K562 (cell line): ENCODE measurements around the gene DUSP16. TPM values are rescaled to one million over a fixed set of nuclear protein-coding genes. Genes with fewer than 3 reads are reported as not detected.

Experiments
- ATAC-seq: fragments of 200-7000 bp; cut with Tn5 transposase; 3 replicates; pipeline ENCODE4 v1.9.1; 2020; ENCODE audit warnings: moderate library complexity
- BruUV-seq: library from RNA; stranded (reverse); fragments of 400-500 nt; replicated peaks from 2 replicates; lab custom pipeline; 2021; lab: Mats Ljungman, UMichigan
- CTCF ChIA-PET: fragments of 300-600 bp; formaldehyde crosslinking; extraction: SDS; loops from one replicate; lab custom pipeline; 2021; ENCODE audit warnings: low intra/inter-chr PET ratio; lab: Yijun Ruan, JAX
- POLR2A ChIA-PET: fragments of 300-600, 350-650 bp; sonication (Branson Sonifier 250); formaldehyde crosslinking; extraction: SDS; loops from one replicate; lab custom pipeline; 2021; ENCODE audit warnings: antibody characterized with exemption, inconsistent platforms; lab: Yijun Ruan, JAX
- DNase-seq, 4 experiments: peaks; one replicate each; pipeline versions ENCODE4 v3.0.0 to v3.0.0-alpha.2; 2011 to 2018; ENCODE audit warnings: low spot score in 3 of 4, mixed read lengths in 3 of 4; ENCODE audit errors: extremely low read depth in 1 of 4
- FAIRE-seq: peaks from 2 replicates; lab custom pipeline; 2011; peaks lifted over from hg19 to GRCh38; lab: Jason Lieb, UNC
- H2AFZ ChIP-seq: 2 replicates; pipeline ENCODE4 v1.6.0; 2011; ENCODE audit warnings: low read depth, low read length, control low read depth, inconsistent platforms
- H3K27ac ChIP-seq: fragments of 200-600 bp; 3 replicates; pipeline ENCODE4 v1.8.0; 2011; ENCODE audit warnings: low read depth, mild to moderate bottlenecking, control low read depth, inconsistent platforms, low read length, moderate library complexity, mixed read lengths; ENCODE audit errors: extremely low read depth
- H3K27me3 ChIP-seq, 2 experiments: fragments of 300-600 bp in 1 of 2; 2 replicates in 1 of 2; 3 replicates in 1 of 2; pipeline versions ENCODE4 v1.6.0 to v1.8.0; 2011; ENCODE audit warnings: inconsistent platforms in 2 of 2, low read length in 2 of 2, mild to moderate bottlenecking in 1 of 2, mixed read lengths in 1 of 2, moderate library complexity in 1 of 2; ENCODE audit not compliant: control insufficient read depth in 2 of 2, insufficient read depth in 2 of 2
- H3K36me3 ChIP-seq: fragments of 300-600 bp; 3 replicates; pipeline ENCODE4 v1.8.0; 2011; ENCODE audit warnings: mild to moderate bottlenecking, low read length, inconsistent platforms; ENCODE audit not compliant: control insufficient read depth, insufficient read depth
- H3K4me1 ChIP-seq, 2 experiments: fragments of 200-600 bp in 1 of 2; replicated peaks in 1 of 2; 2 replicates in 1 of 2; 3 replicates in 1 of 2; pipeline versions ENCODE4 v1.5.1 to v1.8.0; 2011; ENCODE audit warnings: inconsistent platforms in 2 of 2, low read length in 2 of 2, mild to moderate bottlenecking in 1 of 2, mixed read lengths in 1 of 2, moderate library complexity in 1 of 2; ENCODE audit not compliant: control insufficient read depth in 2 of 2, insufficient read depth in 2 of 2
- H3K4me2 ChIP-seq: 2 replicates; pipeline ENCODE4 v1.6.1; 2011; ENCODE audit warnings: low read length, control low read depth, inconsistent platforms, mixed read lengths; ENCODE audit not compliant: insufficient read depth
- H3K4me3 ChIP-seq: fragments of 200-600 bp; sonication (generic), shearing (Covaris generic); 2 replicates; pipeline ENCODE4 v1.5.1; 2016; ENCODE audit warnings: control low read depth, inconsistent platforms
- H3K79me2 ChIP-seq: fragments of 200-600 bp; 3 replicates; pipeline ENCODE4 v1.8.0; 2011; ENCODE audit warnings: low read length, inconsistent platforms; ENCODE audit not compliant: control insufficient read depth, insufficient read depth
- H3K9ac ChIP-seq, 2 experiments: 2 replicates each; pipeline versions ENCODE4 v1.6.0 to v1.6.1; 2011; ENCODE audit warnings: low read depth in 2 of 2, low read length in 2 of 2, control low read depth in 1 of 2, inconsistent platforms in 1 of 2, mild to moderate bottlenecking in 1 of 2, mixed read lengths in 1 of 2; ENCODE audit not compliant: insufficient read depth in 1 of 2
- H3K9me1 ChIP-seq: one replicate; pipeline ENCODE4 v1.6.0; 2011; ENCODE audit warnings: inconsistent platforms, mild to moderate bottlenecking, low read length, moderate library complexity; ENCODE audit not compliant: control insufficient read depth, insufficient read depth
- H3K9me3 ChIP-seq: replicated peaks from 2 replicates; pipeline ENCODE4 v1.5.1; 2011; ENCODE audit warnings: low read depth, low read length, inconsistent platforms; ENCODE audit not compliant: control insufficient read depth, insufficient read depth
- H4K20me1 ChIP-seq: replicated peaks from 2 replicates; pipeline ENCODE4 v1.6.1; 2011; ENCODE audit warnings: low read length, inconsistent platforms, mixed read lengths; ENCODE audit not compliant: control insufficient read depth, insufficient read depth
- ATF6 ChIP-seq: sonication (generic); formaldehyde crosslinking; IDR thresholded peaks from 2 replicates; pipeline ENCODE4 v1.4.0; 2020; ENCODE audit warnings: mild to moderate bottlenecking, missing genetic modification reagents
- CREB5 ChIP-seq: fragments of 250-450 bp; sonication (Bioruptor Pico); IDR thresholded peaks from 2 replicates; pipeline ENCODE4 v1.5.0; 2020; ENCODE audit warnings: mild to moderate bottlenecking
- ILF3 ChIP-seq: fragments of 450-650 bp; IDR thresholded peaks from 2 replicates; pipeline ENCODE4 v1.6.1; 2018; ENCODE audit warnings: antibody characterized with exemption, mild to moderate bottlenecking, moderate library complexity, borderline replicate concordance
- JUNB ChIP-seq: fragments of 450-650 bp; formaldehyde crosslinking; conservative IDR thresholded peaks from 2 replicates; pipeline ENCODE4 v1.4.0; 2020; ENCODE audit warnings: mild to moderate bottlenecking
- PURB ChIP-seq: sonication (generic); formaldehyde crosslinking; IDR thresholded peaks from 2 replicates; pipeline ENCODE4 v1.9.0; 2021; ENCODE audit warnings: low read depth, mild to moderate bottlenecking, missing genetic modification reagents
- SMARCE1 ChIP-seq: fragments of 450-650 bp; IDR thresholded peaks from 2 replicates; pipeline ENCODE4 v1.7.1; 2016; ENCODE audit warnings: mild to moderate bottlenecking
- TOE1 ChIP-seq, 2 experiments: fragments of 450-650 bp in 1 of 2; sonication (generic) in 1 of 2; formaldehyde crosslinking in 1 of 2; IDR thresholded peaks; 2 replicates each; pipeline versions ENCODE4 v1.7.1 to v1.8.0; 2016 to 2022; ENCODE audit warnings: borderline replicate concordance in 2 of 2, mild to moderate bottlenecking in 2 of 2, antibody characterized with exemption in 1 of 2, inconsistent platforms in 1 of 2, low read depth in 1 of 2, missing genetic modification reagents in 1 of 2, moderate library complexity in 1 of 2
- TSC22D4 ChIP-seq: fragments of 450-650 bp; IDR thresholded peaks from 2 replicates; pipeline ENCODE4 v1.6.1; 2016; ENCODE audit warnings: missing genetic modification characterization, missing biosample characterization, control low read depth
- XRCC3 ChIP-seq: fragments of 450-650 bp; IDR thresholded peaks from 2 replicates; pipeline ENCODE4 v1.6.1; 2017; ENCODE audit warnings: mild to moderate bottlenecking, moderate library complexity
- ZNF511 ChIP-seq: sonication (generic); formaldehyde crosslinking; IDR thresholded peaks from 2 replicates; pipeline ENCODE4 v1.8.0; 2022; ENCODE audit warnings: mild to moderate bottlenecking, missing genetic modification reagents
- WGBS: fragments of 100-300 bp; shearing (Covaris generic); methylation state at CpG from one replicate; pipeline ENCODE4 v1.1.6; 2016; ENCODE audit warnings: low coverage, mixed read lengths; ENCODE audit not compliant: insufficient coverage; ENCODE audit errors: missing lambda C conversion rate; 5-methylcytosine and 5-hydroxymethylcytosine counted together
- in situ Hi-C: fragments of 300-500 bp; cut with MboI; formaldehyde crosslinking; loops from 4 replicates; pipeline ENCODE4 v1.15.0; 2018; ENCODE audit warnings: inconsistent platforms, mixed read lengths
- intact Hi-C: fragments of 100-400 bp; cut with micrococcal nuclease; formaldehyde crosslinking; loops from 2 replicates; pipeline ENCODE4 v1.14.2; 2022
- polyA plus RNA-seq, 8 experiments: library from polyadenylated mRNA; depleted of rRNA in 4 of 8; stranded (reverse) in 5 of 8; unstranded in 3 of 8; fragments of >200 nt; fragmentation: Nextera tagmentation in 2 of 8; fragmentation: Illumina TruSeq in 1 of 8; extraction: Ambion mirVana in 2 of 8; extraction: Trizol in 1 of 8; gene quantifications; 2 replicates each; pipeline versions ENCODE4 v1.2.1 to v1.2.3, GENCODE V29; 2011 to 2014; ENCODE audit warnings: inconsistent platforms in 1 of 8, missing spikeins in 1 of 8
- total RNA-seq, 7 experiments: library from RNA; depleted of rRNA in 6 of 7; stranded (reverse); fragments of >200 nt in 6 of 7; fragmentation: Illumina TruSeq in 2 of 7; extraction: Trizol in 2 of 7; gene quantifications; 2 replicates each; pipeline versions ENCODE4 v1.2.1 to v1.2.3, GENCODE V29; 2011 to 2021; ENCODE audit warnings: low replicate concordance in 1 of 7

DUSP16 gene
- total and polyA plus RNA-seq, 9 of the 15 experiments (the other 6 are each of a cell fraction or from before 2014, with no cell fraction given), result 0.70 to 12.3 (median 5.7) TPM

GRCh38 chr12:12505544-12506495, 56.8 kb downstream of the DUSP16 start (continued):
- TF ChIP-seq ATF6 (CRISPR knock-in tag), result no peak

GRCh38 chr12:12503384-12504078, 59.1 kb downstream of the DUSP16 start:
- intact Hi-C loops (no loop called here), in situ Hi-C loops (no loop called here)
- peaks cover 3 to 18% of the 10 kb centered on the region in 2 experiments; a peak in 3 of 5 replicates for H3K4me1 ChIP-seq
- H3K27me3 ChIP-seq, result no peaks in the 10 kb centered on the region
- no peak for FAIRE-seq
- no peak for ATAC-seq
- ChIA-PET CTCF (no interaction called here), POLR2A (no interaction called here)
- H3K4me3 ChIP-seq, result no peak overlapping the region
- H4K20me1 ChIP-seq, result peaks cover 4% of the 10 kb centered on the region
- H3K36me3 ChIP-seq, result no peaks in the 10 kb centered on the region
- no peak overlapping the region for H3K9ac ChIP-seq
- BruUV-seq, result no TSS peak
- H3K27ac ChIP-seq, result no peak overlapping the region
- H3K9me3 ChIP-seq, result no peaks in the 10 kb centered on the region
- 84% methylated on average over 6 of the region's 9 CpGs for WGBS
- no peak overlapping the region for H3K4me2 ChIP-seq
- no peaks in the 10 kb centered on the region for H3K9me1 ChIP-seq
- no peak for DNase-seq
- no peak overlapping the region for H2AFZ ChIP-seq
- H3K79me2 ChIP-seq, result peaks cover 19% of the 10 kb centered on the region
- no peak for TF ChIP-seq XRCC3
- no peak for TF ChIP-seq SMARCE1
- TF ChIP-seq JUNB, result no peak
- TF ChIP-seq ILF3, result no peak
- TF ChIP-seq TOE1 (IDR thresholded peaks at IDR 0.05; ENCODE audit: borderline replicate concordance), result no peak
- TF ChIP-seq TOE1 (CRISPR knock-in tag; IDR thresholded peaks at IDR 0.05; ENCODE audit: borderline replicate concordance, low read depth), result no peak
- no peak for TF ChIP-seq ZNF511 (CRISPR knock-in tag)
- TF ChIP-seq PURB, result no peak
- no peak for TF ChIP-seq CREB5 (CRISPR knock-in tag)
- no peak for TF ChIP-seq TSC22D4 (tag)
